Measurements from ENCODE around the gene CENPU. TPM values are rescaled to one million over a fixed set of nuclear protein-coding genes. Genes with fewer than 3 reads are reported as not detected.
"Not testable (repeated sequence)": the region's sequence is repeated elsewhere in the genome, so short reads cannot be mapped to it uniquely, and the experiment has no call there.

Gene CENPU, protein sequence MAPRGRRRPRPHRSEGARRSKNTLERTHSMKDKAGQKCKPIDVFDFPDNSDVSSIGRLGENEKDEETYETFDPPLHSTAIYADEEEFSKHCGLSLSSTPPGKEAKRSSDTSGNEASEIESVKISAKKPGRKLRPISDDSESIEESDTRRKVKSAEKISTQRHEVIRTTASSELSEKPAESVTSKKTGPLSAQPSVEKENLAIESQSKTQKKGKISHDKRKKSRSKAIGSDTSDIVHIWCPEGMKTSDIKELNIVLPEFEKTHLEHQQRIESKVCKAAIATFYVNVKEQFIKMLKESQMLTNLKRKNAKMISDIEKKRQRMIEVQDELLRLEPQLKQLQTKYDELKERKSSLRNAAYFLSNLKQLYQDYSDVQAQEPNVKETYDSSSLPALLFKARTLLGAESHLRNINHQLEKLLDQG
- 22.5 TPM for polyA plus RNA-seq (2013, experiment 1 of 2; ENCODE audit: insufficient read length)
- polyA plus RNA-seq (2013, experiment 2 of 2; ENCODE audit: insufficient read length), result 21.8 TPM

DNA sequence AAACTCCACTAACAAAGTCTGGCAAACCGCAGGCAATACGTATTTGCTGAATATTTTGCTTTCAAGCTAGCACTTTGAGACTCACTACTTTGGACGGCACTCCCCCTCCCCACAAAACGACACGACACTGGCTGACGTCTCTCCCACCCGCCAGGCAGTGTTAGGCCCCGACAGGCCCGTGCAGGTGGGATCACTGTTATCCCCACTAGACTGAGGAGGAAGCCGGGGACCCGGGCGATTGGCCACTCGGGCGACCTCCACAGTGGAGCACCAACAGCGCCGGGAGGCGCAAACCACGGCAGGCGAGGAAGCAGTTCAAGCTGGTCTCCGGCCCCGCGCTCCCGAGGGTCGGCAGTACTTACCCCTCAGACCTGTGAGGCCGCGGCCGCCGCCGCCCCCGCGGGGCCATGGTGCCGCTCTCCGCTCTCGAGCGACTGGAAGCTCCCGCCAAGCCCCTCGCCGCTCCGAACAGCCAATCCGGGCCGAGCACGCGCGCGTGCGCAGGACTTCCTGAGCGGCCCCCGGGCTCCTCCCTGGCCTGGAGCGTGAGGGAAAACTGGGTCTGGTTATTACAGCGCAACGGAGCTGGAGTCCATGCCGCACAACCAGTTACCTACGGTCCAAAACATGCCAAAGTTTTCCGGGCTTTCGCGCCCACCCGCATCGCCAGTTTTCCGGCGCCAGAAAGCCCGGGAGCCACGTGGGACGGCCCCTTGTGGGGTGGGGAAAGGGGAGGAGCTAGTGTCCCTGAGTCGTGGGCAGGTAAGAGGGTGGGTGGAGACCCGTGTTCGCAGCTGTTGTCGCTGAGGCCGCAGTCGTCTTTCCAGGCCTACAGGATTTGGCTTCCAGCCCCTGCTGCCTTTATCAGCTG, at the start of gene CENPU:
CENPU (minus strand) TSS at position 443 of the 871 bp plus-strand sequence; CDS start at position 409, 34 bp downstream.
- DNase-seq, result peak; percentile 99

DNA sequence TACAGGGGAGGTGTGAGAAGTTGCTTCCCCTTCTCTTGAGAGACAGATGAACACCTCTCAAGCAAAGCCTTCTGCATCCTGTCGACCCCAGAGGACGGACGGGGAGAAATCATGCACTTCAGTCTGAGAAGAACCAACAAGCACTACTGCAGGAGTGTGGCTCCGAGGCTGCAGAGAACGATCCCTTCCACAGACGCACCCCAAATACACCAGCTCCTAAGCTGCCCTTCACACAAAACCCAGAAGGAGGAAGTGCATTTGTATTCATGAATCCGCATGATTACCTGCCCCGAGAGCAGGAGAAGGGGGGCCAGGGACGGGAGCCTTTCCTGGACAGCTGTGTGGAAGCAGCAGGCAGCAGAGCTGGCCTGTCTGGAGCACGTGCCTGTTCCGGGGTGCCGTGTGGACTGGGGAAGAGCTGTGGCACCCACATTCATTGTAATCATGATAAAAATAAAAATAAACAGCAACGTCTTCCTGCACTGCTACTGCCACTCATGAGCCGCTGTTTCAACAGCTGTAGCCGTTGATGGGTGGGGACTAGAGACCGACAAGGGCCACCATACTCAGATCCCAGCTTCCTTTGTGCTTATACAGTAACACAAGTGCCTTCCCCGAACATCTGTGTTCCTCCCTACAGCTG, 49.0 kb upstream of the CENPU start:
- no peak for DNase-seq

DNA sequence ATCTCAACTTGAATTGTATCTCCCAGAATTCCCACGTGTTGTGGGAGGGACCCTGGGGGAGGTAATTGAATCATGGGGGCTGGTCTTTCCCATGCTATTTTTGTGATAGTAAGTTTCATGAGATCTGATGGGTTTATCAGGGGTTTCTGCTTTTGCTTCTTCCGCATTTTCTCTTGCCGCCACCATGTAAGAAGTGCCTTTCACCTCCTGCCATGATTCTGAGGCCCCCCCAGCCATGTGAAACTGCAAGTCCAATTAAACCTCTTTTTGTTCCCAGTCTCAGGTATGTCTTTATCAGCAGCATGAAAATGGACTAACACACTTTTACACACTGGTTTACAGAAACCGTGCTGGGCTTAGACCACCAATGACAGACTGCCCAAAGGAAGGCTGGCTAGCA, 45.3 kb upstream of the CENPU start:
- DNase-seq, result not testable (repeated sequence)

DNA sequence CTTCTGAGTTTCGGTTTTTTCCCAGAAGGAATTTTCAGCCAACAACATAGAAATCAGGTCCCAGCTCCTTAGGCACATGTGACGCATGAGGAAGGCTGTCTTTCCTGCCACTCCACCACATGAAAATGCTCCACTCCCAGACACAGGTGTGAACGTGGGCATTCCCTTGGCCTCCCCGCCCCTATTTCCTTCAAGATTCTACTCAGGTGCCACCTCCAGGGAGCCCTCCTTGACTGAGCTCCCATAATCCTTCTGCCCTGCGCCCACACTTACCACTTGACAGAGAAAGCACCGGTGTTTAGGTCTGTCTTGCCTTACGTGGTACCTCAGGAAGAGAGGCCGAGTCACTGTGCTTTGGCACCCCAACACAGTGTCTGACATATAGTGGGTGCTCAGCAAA, 44.4 kb upstream of the CENPU start:
- DNase-seq, result no peak

DNA sequence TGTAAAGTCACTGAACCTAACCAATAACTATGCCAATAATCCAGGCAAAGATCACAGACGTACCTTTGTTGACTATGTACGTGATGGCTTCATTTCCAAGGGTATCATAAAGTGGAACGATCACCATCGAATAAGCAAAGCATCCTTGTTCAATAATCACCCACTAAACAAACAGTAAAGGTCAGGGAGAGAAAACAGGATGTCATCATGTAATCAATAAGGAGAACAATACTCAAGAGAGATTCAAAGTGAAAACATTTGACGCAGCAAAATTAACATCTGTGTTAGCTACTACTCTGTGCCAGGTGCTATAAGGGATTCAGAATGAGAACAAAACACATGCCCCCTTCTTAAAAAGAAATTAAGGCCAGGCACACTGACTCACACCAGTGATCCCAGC, 42.9 kb upstream of the CENPU start:
- no peak for DNase-seq

DNA sequence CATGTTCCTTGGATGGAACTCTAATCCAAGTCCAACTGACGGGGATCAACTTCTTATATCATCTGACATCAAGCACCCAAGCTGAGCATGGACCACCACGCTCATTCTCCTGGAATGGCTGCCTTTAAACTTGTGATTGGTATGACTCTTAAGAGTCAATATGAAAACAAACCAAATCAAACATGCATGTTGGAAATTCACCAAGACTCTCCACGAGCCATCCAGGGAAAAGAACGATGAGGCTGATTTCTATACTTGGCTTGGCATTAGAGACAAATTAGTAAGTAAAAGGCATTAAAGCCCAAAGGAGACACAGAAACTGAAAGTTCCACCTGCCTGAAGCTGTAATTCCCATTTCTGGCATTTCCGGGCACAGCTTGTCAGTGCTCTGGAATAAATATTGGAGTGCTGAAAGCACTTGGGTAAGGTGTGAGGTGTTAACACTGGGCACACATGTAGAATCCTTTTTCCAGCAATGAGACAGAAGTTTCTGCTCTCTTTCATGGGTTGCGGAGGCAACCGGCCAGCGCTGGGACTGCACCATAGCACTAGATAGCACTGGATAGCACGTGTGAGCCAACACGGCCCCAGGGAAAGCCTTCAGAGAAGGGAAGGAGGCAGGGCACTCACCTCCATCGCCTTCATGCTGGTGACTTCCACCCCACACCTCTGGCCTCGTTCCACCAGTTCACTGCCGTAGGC, 42.1 kb upstream of the CENPU start:
- no peak for DNase-seq

DNA sequence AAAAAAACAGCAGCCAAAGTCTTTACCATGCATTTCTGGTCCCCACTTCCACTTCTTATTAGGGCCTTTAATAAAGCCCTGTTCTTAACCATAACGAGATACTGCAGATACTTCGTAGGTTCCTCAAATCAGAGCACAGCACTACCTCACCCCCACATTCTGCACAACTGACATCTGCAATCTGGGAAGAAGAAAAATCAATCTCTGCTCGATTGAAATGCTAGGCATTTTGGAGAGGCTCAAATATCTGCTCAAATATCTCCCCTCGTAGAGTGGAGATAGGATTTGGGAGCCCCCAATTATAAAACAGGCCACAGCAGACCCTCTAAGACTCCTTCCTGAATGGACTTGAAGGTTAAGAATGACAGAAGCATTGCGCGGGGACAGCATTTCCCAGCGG, 40.3 kb upstream of the CENPU start:
- DNase-seq, result no peak

DNA sequence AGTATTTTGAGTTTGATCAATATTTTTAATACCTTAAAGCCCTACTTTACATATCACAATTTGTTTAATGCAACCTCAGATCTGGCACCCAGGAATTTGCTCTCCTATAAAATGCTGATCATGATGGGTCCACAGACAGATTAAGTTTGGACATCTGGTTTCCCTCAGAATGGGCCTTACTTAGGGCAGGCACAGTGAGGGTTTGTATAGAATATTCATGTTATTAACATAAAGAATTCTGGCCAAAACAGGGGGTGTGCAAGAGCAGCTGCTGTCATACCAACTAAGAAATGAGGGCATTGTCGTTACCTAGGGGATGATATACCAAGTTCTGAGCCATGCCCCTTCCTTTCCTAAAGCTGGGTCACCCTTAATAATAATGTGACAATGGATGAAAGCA, 37.5 kb upstream of the CENPU start:
- DNase-seq, result no peak

DNA sequence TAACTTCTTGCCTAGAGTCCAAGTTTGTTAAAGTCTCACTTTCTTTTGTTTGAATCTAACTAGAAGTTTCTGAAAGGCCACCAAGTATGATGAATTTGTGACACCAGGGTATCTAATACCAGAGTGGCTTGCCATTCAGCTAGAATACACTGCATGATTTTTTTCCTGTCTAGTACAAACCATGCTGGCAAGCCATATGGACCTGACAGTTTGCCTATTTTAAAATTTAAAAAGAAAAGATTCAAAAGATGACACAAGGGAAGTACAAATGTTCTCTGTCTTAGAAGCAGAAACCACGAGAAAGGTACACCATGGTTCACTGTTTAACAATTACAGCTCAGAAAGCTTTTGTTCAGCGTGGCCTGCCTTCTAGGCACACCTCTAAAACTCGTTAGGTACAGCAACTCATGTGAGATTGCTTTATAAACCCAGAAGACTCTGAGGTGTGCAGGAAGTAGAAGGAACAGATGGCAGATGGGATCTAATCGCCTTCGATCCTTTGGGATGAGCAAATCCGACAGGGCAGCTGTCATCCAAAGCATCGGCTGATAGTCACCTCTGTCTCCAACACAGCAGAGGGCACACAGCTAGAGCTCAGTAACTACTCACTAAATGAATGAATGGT, 35.4 kb upstream of the CENPU start:
- no peak for DNase-seq

DNA sequence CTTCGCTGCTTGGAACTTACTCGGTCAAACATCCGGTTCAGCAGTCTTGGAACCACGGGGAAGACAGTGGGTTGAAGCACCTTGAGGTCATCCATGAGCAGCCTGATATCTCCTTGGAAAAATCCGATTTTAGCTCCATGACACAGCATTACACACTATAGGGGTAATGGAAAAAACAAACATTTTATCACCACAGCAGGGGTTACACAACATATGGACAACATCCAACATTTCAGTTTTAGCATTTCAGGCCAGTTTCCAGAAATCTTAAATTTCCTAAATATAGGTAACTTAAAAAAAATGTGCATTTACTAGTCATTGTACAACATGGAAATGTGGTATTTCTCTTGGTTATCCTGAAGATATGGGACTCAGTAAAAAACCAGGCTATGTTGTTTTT, 34.4 kb upstream of the CENPU start:
- DNase-seq, result no peak

DNA sequence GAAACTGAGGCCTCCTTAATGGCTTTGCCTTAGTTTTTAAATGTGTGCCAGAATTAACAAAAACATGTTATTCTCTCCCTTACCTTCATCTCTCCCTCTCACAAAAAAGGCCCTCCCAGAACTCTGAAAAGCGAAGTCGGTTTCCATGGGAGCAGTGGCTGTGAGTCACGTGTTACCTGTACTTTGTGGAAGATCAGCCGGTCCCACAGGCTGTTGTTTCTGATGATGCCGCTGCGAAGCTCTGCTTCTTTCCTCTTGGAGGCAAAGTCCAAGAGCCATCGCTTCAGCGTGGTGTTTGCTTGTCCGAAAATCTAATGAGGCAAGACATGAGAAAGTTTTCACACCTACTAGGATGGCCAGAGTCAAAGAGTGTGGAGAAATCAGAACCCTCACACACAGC, 32.5 kb upstream of the CENPU start:
- no peak for DNase-seq

DNA sequence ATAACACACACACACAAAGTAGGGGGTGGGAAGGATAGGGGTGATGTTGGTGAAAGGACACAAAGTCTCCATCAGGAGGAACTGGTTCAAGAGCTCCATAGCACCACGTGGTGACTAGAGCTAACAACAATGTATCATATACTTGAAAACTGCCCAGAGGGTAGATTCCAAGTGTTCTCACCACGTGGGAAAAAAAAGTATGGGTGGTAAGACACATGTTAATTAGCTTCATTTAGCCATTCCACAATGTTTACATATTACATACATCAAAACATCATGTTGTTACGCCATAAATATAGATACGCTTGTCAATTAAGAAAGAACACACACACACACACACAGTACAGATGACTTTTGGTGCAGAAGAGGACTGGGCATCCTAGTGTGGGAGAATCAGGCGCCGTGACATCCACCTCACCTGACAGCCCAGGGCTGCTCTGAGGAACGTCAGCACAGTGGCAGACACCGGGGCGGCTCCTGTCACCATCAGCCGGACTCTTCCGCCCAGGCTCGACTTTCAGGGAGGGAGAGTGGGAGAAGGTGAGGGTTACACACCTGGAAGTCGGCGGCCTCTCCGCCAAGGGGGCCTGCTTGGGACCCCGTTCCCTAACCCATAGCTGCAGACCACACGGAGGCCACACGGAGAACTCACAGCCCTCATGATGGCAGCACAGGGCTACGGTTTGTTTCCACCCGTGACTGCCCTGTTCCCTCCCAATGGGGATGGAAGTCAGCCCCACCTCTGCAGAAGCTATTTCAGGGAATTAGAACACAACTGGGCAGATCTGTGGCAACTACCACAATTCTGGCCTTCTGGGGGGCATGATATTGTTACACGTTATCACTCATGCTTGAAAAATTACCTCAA, 31.8 kb upstream of the CENPU start:
- no peak for DNase-seq

DNA sequence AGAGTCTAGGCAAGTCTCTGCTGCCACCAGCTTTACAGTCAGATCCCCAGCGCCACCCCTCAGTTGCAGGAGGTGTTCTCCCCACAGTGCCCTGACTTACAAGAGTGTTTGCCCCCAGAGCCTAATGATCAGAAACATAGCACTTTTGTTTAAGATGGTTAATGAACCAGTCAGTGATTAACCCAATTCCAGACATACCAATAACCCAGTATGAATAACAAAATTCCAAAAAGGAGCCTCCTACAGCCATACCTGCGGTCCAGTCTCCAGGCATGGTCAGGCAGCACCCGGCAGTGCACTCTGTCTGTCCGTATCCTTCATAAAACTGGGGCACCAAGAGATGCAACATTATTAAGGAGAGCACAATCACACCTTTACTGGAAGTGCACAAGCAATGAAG, 30.7 kb upstream of the CENPU start:
- DNase-seq, result no peak

DNA sequence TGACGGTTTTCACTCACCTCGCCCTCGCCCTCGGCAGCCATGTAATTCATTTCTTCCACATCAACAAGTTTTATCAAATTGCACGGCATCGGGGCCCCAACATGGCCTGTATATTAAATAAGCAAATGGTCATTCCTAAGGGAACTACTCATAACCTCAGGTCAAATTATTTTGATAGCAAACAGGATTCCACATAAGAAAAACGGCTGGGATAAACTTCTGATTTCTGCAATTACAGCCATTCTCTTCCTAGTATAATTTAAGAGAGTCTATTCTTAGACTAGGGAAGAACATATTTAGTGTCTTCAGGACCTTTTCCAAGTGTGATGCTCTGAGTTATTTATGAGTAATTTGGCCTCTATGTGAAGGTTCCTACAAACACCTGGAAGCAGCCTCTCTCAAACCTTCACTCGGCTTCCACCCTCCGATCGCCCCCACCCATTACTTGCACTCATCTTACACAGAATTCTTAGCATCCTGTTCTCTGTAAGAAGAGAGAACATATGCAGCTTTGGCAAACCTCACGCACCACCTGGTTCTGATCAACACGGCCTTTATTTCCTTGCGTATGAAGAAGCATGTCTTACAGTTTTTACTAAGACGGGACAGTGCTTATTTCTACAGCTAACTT, 29.4 kb upstream of the CENPU start:
- peak; percentile 82 for DNase-seq

DNA sequence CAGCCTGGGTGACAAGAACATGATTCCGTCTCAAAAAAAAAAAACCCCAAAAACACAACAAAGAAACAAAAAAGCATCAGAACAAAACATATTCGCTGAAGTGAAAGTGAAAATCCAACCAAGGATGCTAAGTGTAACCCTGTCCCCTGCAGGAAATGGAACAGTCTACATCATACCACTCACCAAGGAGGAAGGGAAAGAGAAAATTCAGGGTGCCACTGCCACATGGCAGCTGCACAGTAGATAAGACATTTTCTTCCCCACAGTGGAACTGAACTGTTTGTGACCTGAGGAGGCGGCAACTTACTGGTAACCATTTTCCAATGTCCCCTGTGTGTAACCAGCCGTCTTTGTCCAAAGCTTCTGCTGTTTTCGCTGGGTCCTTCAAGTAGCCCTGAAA, 28.2 kb upstream of the CENPU start:
- no peak for DNase-seq

DNA sequence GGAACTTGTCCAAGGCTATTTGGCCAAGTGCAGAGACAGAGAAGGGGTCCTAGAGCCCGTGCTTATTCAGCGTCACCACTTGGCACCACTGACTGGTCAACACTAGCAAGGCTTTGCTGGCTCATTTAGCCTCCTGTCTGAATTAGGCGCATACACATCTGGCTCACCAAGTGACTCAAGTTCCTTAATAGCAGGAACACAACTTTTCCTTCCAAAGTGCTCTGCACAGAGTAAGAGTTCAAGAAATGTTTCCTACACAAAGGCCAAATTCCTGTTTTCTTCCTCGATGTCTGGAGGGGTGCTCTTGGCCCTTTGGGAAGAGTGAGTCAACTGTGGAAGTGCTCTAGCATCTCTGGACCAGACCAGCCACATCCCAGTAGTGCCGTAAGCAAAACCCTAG, 26.8 kb upstream of the CENPU start:
- DNase-seq, result no peak

DNA sequence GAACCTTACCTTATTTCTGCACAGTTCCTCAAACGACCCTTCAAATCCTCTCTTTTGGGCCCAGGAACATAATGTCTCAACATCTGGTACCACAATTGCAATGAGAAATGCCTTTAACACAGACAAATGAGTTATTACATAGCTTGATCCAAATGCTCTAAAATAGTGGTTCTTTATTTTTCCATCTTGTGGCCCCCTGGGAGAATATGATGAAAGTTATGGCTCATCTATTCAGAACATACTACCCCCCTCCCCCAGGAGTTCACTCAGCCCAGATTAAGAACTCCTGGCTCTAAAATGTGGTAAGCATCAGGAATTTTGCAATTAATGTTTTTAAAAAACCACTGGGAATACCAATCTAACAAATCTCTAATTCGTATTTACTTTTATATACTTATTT, 23.9 kb upstream of the CENPU start:
- peak; percentile 54 for DNase-seq

DNA sequence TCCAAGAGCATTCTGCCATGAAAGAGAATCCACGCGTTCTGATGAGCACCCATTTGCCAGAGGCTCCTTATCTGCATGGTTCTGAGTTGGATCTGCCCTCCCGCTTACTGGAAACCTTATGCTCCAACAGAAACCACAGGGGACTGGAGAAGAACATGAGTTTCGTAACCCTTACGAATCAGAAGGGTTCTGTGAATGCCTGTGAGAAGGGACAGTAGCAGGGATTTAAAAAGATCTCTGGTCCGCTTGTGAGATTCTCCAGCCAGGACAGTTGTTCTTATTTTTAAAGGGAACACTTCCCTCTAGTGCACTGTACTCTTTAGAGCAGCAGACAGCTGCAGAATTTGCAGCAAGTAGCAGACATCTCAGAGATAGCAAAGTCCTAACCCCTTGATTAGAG, 22.5 kb upstream of the CENPU start:
- DNase-seq, result peak; percentile 20

DNA sequence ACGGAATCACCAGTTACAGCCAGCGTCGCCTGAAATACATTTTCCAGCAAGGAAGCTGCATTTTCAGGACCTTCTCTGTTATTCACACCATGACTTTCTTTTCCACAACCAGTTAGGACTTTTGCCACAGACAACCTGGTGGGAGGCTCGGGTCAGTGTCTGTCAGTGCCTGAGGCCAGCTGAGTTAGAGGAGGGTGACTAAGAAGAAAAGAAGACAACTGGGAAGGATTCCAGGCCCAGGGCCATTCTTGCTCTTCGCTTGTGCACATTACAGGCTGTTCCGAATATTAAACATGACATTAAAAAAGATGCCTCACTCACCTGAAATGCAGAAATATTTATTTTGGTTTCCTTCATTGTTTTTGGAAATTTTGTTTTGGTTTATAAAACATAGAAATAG, 21.4 kb upstream of the CENPU start:
- DNase-seq, result peak; percentile 35

DNA sequence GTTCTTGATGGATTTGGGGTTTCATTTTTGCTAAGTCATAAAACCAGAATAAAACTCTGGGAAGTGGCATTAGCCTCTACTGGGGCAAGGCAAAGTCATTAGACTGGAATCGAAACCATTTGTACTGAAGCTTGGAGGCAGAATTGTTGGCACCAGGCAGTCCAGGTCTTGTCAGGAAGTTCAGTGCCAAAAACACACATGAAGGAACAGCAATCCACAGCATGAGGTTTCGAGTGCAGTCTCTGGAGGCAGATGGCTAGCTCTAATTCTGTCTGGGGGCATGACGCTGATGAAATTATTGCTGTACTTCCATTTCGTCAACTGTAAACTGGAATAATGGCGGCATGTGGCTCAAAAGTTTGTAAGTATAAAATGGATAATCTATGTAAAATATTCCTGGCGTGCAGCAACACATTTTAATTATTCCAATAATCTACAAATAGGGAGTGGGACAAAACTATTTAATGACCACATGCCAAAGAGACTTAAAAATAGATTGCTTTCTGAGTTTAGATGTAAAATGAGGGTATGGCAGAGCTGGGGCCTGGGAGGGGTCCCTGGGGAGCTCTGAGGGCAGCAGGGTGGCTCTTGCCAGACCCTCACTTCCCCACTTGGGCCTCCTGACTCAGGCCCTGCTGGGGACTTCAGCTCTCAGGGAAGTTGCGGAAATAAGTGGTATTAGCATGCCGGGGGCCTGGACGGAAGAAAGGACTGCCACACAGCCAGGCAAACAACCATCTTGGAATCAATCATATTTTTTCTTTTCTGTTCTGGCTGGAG, 18.8 kb upstream of the CENPU start:
- no peak for DNase-seq

All from fibroblast of skin of abdomen (primary cell).